Measurements from ENCODE around the gene CACNA2D4.

Gene CACNA2D4

DNA sequence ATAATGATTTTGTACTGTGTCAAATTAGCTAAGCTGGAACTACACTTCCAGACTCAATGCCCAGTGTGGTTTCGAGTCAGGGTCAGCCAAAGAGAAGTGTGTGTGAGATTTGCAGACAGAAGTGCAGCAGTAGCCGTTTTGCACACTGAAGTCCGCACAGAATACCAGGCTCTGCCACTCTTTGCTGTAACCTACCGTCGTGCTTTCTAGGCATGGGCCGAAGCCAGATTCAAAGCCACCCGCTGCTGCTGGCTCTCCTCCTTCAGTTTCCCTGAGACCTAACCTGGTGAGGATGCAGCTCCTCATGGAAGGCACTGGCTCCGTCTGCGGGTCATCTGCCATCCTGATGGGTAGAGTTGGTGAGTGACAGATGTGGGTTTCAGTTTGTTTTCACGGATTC lies 49.3 kb downstream of the CACNA2D4 start:
- DNase-seq = no peak

DNA sequence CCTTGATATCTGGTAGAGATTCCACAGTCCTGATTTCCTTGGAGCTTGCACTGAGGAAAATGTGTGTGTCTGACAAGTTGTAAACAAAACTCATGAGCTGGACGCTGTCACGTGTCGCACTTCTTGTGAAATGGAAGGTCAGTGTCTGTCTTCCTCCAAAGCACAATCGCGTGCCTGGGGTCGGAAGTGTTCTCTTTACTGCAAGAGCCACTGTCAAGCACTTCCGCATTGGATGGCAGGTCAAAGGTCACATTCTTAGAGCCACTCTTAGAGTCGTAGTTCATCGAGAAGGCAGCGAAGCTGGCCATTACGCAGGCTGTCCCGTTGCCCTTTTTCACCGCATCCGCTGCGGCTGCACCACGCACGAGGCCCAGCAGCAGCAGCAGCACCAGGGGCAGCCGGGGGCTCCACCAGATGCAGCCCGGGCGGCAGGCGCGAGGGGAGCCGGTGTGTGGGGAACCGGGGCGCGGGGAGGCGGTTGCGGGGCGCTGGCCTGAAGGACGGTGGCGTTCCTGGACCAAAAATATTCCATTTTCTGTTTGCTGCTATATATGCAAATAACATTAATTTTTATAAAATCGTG lies 53.1 kb downstream of the CACNA2D4 start:
- peak; percentile 29 for DNase-seq

DNA sequence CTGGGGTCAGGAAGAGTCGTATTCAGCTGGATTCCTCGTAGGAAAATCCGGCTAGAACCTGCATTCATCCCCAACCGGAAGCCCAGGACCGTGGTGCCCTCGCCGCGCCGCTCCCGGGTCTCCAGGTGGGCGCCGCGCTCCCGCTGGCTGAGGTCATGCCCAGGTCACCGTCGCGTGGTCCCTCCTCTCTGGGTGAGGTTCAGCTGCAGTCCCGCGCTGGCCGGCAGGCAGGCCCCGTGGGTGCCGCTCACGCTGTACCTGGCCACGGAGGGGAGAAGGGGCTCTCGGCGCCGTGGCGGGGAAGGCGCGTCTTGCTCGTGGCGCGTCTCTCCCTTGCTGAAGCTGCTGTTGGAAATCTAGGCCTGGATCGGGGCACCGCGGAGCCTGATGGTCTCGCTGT lies 53.6 kb downstream of the CACNA2D4 start:
- peak; percentile 9 for DNase-seq

DNA sequence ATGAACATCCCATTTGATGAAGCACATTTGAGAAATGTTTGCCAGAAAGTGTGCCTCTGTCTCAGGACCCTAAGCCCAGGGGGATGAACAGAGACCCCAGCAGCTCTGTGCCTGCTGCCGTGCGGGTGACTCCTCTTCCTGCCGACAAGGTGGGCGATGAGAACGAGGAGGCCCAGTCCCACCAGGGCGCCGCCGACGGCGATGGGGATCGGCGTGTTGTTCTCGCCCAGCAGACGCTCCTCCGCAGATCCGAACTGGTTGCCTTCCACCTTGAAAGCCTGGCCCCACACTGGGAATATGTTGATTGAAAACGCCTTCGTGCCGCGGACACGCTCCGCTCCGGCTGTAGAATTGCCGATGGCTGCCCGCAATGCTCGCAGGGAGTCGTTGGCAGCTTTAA lies 54.0 kb downstream of the CACNA2D4 start:
- DNase-seq = no peak

DNA sequence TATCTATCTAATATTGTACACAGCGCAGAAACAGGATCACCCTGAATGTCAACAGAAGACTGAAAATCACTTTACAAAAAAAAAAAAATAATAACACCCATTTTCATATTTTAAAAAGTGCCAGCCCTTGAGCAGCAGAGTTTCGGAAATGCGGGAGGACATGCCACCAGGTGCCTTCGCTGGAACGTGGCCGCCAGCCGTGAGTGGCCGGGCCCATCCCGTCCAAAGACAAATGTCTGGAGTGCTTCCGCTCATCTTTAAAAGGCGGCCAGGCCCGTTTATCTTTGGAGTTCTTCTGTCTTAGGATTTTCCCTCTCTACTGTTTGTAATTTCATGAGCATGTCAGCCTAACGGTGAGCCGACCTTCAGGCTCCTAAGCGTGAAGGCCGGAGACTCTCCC lies 54.6 kb downstream of the CACNA2D4 start:
- no peak for DNase-seq

DNA sequence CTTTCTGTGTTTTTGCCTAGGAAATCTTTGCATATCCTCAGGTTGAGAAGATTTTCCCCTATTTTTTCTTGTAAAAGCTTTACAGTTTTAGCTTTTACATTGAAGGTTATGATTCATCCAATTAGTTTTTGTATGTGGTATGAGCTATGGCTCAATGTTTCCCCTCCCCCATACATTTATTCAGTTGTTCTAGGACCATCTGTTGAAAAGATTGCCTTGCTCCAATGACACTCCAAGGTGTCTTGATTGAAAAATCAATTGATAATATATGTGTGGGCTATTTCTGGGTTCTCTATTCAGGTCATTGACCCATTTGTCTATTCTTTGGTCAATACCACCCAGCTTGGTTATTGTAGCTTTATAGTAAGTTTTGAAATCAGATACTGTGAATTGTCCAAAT lies 55.5 kb downstream of the CACNA2D4 start:
- no peak for DNase-seq

DNA sequence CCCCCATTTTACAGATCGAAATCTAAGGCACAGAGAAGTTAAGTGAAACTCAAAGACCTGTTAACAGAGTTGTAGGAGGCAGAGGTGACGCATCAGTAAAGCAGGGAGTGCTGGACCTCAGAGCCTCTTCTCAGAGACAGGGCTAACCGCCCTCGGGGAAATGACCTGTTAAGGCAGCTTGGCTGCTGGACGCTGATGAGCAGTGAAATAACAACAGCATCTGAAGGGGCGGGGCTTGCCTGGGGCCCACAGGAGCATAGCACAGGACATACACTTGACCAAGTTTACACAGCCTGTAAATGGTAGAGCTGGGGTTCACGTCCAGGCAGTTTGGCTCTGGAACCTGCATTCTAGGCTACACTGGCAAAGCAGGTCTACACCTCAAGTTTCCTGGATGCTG lies 58.8 kb downstream of the CACNA2D4 start:
- no peak for DNase-seq

DNA sequence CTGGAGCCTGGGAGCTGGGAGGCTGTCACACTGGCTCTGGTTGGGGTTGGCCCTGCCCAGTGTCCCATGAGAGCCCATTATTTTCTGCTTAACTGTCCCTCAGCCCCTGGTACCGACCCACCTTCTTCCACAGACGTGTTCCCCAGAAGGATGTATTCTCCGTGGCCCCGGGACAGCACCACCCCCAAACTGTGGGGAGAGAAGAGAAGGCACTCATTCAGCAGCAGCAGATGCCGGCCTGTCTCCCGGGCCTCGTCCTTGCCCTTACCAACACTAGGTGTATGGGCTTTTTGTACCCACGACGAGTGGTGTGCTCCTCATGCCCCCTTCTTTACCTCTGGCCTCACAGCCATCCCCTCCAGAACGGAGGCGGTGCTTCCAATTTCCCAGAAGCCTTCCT lies 60.0 kb downstream of the CACNA2D4 start:
- no peak for DNase-seq

DNA sequence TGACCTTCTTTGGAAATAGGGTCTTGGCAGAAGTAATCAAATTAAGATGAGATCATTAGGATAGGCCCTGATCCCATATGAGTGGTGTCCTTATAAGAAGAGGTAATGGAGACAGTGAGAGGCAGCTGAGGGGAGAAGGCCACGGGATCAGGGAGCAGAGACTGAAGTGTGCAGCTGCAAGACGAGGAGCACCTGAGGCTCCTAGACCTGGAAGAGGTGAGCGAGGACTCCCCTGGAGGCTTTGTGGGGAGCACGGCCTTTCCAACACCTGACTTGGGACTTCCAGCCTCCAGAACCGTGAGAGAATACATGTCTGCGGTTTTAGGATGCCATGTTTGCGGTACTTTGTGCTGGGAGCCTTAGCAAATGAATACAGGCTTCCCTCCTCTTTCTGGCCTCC lies 60.6 kb downstream of the CACNA2D4 start:
- no peak for DNase-seq

DNA sequence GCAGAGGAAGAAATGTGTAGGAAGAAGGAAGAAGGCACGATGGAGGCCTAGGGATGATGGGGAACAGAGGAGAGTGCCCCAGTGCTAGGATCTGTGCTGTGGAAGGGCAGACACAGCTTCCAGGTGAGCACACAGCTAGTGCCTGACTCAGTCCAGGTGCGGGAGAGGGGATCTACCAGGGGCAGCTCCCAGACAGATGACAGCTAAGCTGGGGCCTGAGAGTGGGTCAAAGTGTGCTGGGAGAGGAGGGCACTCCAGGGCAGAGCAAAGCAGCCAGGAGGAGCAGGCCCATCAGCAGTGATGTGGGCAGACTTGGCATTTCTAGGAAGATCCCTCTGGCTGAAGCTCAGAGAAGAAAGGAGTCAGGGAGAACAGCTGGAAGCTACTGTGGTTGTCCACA lies 61.4 kb downstream of the CACNA2D4 start:
- peak; percentile 5 for DNase-seq

DNA sequence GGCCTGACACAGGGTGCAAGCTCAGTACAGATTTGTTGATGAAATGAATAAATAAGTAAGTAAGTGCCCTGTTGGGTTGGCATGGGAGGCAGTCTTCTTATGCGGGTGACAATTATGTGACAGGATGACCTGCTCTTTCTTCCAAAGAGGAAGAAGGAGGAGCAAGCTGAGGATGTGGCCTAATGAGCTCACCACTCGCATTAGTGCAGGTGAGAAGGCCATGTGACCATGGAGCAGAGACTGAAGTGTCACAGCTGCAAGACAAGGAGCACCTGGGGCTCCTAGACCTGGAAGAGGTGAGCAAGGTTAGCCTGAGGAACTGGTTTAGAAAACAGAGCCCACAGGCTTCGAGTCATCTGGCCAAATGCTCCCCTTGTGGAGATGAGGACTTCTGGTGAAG lies 63.2 kb downstream of the CACNA2D4 start:
- peak; percentile 4 for DNase-seq

DNA sequence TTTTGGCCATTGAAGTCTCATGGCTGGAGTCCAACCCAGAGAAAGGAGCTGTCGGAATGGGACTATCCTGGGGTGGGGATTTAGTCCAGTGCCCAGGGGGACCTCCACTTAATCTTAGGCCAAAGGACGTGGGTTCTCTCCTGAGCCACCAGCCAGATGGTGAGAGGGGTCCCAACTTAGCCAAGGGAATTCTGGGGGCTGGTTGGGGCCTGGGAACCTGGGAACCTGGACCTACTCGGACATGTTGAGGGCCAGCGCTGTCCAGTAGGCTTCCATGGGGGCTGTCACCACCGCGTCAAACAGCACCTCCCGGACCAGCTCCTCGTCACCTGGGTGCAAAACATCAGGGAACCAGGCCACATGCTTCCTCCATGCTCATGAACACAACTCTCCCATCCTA lies 64.7 kb downstream of the CACNA2D4 start:
- peak; percentile 6 for DNase-seq

DNA sequence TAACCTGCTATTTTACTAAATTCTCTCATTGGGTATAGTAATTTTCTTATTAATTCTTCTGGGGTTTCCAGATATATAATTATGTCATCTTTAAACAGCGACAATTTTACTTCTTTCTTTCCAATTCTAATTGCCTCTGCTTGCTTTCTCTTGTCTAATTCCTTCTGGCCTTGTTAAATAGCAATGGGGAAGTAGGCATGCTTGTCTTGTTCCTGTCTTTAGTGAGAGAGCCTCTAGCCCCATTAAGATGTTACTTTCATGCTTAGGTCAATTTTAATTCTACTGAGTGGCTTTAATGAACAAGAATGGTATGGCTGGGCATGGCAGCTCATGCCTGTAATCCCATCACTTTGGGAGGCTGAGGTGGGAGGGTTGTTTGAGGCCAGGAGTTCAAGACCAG lies 66.4 kb downstream of the CACNA2D4 start:
- no peak for DNase-seq

DNA sequence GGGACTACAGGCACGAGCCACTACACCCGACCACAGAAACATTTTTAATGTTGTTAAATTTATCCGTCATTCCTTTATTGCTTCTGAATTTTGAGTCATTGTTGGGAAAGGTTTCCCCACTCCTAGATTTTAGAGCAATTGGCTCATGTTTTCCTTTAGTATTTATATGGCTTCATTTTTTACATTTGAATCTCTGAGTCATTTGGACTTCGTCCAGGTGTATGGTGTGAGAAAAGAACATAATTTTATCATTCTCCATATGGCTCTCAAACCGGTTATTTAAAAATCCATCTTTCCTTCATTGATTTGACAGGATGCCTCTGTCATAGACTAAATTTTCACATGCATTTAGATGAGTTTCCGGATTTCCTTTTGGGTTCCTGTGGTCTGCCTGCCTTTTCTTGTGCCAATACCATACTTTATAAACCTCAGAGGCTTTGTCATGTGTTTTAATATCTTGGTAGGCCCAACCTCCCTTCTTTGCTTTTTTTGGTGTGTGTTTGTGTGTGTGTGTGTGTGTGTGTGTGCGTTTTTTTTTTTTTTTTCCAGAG lies 67.2 kb downstream of the CACNA2D4 start:
- DNase-seq = peak; percentile 11

DNA sequence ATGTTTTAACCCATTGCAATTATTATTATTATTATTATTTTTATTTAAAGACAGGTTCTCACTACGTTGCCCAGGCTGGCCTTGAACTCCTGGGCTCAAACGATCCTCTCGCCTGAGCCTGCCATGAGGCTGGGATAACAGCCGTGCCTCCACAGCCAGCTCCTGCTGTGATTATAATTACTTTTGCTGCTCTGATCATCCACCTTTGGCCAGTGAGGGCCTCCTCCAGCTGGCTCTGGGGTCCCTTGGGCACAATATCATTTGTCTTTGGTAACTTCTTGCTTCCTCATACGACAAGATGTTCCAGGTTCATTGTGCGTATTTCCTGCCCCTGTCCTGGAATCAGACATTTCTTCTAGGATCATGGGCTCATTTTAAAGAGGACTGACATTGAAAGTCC lies 69.7 kb downstream of the CACNA2D4 start:
- DNase-seq = no peak

DNA sequence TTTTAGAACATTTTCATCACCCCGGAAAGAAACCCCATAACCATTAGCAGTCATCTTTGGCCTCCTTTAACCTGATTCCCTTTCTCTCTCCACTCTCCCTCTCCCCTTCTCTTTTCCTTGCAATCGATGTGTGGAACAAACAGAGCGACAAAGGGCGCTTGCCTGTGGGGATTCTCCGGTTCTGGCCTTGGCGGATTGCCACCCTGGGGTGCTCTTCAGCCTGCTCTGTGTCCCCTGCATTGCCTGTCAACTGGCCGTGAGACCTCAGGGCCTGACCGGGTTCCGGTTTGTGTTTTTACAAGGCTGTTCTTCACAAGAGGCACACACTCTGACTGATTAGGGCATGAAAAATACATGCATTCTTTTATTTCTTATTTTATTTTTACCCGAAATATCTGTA lies 70.3 kb downstream of the CACNA2D4 start:
- no peak for DNase-seq

DNA sequence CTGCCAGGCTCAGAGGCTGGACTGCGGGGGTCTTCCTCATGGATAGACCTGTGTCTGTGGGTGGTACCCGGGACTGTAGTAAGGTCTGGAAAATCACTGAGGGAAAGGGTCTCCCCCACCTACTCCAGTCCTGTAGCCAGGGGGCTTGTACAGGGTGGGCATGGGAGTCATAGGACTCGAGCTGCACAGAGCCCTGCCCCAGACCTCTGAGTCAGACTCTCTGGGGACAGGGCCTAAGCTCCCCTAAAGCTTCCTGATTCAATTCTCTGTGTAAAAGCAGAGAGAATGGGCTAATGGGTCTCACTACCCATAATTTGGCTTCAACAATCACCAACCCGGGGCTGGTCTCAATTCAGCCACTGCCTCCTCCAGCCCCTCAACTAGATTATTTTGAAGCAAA lies 71.0 kb downstream of the CACNA2D4 start:
- no peak for DNase-seq

DNA sequence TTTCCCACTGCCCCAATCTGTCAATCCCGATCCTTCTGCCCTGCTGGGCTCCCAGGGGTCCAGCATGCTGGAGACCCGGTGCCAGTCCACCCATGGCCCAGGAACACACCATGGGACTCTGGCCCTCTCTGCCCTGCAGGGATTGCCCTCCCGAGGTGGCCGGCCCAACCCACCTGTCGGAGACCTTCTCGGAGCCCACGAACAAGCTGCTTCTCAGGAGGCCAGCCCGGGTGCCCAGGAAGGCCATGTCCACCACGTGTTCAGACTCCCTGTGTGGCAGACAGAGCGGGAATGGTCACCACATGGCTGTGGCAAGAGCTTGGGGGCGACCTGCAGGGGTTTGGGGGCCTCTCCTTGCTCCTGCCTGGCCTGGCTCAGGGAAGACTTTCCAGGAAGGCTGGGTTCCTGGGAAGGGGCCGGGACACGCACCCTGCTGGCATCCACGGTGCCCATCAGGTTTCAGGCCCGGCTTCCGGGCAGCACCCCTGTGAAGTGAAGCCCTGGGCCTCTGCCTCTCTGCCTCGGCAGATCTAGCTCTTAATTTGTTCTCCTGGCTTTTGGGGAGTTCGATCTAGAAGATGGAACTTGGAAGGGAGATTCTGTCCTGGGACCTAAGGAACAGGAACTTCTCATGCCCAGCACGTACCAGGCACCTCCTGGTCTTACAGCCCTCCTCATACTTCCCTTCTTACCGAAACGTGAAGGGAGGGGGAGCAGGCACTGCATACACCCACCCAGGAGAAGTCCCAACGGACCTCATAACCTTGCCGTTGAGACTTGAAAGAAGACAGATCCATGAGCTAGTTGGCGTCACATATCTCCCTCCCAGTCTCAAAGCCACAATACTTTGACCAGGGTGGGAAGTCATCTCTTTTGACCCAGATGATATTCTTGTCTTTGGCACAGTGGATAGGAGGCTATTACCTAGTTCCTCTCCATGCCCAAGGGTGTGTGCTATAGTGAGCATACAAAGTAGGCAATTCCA lies 71.7 kb downstream of the CACNA2D4 start:
- no peak for DNase-seq

DNA sequence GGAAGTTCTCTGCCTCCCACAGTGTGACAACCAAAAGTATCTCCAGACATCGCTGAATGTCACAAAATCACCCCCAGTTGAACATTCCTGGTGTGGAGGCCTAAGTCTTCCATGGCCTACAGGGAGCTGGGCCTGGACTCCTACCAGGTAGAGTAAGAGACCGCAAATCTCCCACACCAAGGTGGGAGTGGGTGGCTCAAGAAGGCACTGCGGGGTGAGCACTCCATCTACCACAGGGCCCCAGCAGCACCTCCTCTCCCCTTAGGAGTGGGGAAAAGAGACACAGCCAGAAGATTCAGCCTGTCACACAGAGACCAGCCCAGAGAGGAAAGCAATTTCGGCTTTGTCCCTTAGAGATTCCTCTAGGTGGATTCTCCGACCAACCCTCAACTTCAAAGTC lies 72.6 kb downstream of the CACNA2D4 start:
- peak; percentile 3 for DNase-seq

DNA sequence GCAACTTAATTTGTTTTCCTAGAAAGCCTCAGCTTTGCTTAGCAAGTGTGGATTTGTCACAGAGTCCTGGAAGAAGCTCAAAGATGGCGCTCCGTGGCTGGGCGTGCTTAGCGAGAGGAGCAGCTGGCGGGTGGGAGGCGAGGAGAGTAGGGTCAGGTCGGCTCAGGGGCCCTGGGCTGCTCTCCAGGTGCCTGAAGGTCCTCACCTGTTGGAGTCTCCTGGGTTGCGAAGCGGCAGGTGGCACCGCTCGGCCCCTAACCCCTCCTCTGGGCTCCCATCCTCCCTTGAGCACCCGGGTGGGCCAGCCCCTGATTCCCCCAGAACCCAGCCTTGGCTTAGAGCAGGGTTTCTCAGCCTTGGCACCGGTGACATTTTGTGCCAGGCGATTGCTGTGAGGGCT lies 73.0 kb downstream of the CACNA2D4 start:
- peak; percentile 13 for DNase-seq

DNA sequence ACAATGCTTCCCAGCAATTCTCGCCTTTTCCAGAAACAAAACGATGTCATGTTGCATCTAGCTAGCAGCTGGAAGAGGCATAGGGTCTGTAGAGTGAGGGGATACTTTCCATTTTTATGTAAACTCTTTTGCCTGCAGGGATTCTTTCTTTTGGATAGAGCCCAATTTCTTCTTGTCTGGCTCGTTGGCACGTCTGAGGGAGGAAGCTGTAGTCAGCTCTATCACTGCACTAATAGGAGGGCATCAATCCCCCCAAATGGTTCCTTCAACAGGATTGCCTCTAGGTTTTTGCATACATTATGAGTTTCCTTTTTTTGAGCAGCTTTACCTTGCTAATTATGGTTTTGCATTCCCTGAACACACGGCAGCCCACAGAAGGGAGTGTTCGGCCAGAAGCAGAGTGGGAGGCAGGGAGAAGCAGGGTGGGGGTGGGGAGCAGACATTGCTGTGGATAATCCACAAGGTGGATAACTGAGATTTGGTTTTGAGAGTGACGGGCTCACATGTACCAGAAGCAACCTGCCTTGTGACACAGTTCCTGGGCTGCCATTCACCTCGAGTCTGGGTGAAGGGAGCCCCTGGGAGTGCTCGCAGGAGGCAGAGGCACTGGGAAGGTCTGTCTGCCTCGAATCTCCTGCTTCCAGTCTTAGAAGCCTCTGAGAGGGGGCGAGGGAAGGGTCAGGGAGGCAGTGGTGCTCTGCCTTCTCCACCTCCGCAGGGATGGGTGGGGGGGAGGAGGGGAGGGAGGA lies 73.6 kb downstream of the CACNA2D4 start:
- peak; percentile 3 for DNase-seq

DNA sequence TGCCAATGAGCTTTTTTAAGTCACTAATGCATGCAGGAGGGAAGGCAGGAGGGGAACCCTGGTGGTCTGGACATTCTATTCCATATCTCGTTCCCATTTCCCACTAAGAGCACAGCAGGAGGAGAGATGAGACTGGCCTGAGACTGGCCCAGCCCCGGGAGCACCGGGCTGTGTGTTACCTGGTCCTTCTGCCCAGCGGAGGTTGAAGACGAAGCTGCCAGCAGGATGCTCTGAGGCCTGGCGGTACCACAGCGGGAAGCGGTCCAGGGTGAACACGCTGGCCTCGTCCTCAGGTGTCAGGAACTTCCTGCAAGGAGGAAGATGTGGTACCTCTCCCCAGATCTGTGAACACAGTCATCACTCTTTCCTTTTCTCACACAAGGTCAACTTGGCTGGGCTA lies 74.2 kb downstream of the CACNA2D4 start:
- DNase-seq = no peak

DNA sequence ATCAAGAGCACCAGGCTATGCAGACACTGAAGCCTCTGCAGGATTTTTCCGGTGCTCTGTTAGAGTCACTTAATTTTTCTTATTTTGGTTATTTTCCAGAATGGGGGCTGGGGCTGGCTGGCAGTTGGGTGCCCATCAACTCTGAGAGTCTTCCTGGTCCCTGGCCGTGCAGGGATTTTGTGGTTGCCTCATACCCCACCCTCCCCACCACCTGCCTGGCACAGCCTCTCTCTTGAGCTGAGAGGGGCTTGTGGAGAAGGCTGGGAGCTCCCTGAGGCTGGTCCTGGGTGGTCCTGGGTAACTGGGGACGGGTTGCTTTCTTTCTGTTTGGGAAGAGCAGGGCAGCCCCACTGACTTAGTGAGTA lies 74.8 kb downstream of the CACNA2D4 start:
- DNase-seq = no peak
